GM19463 (cell line): ENCODE data around the gene MAP7D1.
"Not testable (repeated sequence)": the region's sequence is repeated elsewhere in the genome, so short reads cannot be mapped to it uniquely, and the experiment has no call there.

Experiments
- ATAC-seq: cut with Tn5 transposase; IDR thresholded peaks from one replicate; pipeline ENCODE4 v1.9.1; 2021; ENCODE audit warnings: mild to moderate bottlenecking, moderate library complexity; ENCODE audit not compliant: unreplicated experiment

Gene MAP7D1

DNA sequence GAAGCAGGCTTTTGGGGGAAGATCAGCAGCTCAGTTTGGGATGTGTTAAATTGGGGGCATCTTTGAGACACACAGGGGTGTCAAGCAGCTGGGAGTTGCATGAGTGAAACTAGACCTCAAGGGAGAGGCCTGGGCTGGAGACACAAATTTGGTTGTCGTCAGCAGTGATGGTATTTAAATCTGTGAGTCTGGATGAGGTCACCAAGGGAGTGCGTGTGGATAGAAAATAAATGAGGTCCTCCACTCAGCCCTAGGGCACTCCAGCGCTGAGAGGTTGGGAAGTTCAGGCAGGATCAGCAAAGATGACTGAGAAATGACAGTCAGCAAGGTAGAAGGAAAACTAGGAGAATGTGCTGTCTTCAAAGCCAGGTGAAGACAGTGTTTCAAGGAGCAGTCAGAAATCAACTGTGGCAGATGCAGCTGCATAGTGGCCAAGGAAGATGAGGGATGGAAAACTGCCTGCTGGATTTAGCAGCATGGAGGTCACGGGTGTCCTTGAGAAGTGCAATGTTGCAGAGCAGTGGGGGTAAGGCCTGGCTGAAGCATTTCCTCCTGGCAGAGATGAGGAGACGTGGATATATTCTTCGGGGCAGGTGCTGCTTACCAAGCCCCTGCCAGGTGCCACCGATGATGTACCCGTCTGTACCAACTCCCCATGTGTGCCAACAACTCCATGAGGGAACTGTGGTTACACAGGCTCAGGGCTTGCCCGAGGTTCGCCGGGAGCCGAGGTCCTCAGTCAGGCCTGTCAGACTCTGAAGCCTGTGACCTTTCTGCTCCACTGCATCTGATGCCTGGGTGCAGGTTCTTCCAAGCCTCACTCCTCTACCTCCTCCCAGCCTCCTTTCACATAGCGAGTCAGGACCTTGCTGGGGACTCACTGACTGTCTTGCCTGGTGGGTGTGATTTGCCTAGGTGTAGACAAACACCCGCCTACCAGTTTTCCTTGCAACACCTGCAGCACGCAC, 11.3 kb downstream of the MAP7D1 start:
- ATAC-seq, result no peak

DNA sequence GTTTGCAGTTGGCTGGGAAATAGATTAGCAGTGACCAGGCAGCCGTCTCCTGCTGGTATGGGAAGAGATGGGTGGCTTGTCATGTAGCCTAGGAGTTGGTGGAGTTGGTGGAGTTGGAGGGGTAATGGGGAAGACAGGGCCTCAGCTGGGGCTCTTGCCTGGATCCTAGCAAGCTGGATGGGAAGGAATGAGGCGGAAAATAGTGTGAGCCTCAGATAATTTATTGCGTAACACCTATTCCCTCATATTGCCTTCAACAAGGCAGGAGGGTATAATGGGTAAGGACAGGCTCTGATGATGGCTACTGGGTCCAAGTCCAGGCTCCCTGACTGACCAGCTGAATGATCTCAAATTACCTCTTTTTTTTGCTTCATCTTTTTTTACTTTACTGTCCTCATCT, 12.6 kb downstream of the MAP7D1 start:
- ATAC-seq, result no peak

DNA sequence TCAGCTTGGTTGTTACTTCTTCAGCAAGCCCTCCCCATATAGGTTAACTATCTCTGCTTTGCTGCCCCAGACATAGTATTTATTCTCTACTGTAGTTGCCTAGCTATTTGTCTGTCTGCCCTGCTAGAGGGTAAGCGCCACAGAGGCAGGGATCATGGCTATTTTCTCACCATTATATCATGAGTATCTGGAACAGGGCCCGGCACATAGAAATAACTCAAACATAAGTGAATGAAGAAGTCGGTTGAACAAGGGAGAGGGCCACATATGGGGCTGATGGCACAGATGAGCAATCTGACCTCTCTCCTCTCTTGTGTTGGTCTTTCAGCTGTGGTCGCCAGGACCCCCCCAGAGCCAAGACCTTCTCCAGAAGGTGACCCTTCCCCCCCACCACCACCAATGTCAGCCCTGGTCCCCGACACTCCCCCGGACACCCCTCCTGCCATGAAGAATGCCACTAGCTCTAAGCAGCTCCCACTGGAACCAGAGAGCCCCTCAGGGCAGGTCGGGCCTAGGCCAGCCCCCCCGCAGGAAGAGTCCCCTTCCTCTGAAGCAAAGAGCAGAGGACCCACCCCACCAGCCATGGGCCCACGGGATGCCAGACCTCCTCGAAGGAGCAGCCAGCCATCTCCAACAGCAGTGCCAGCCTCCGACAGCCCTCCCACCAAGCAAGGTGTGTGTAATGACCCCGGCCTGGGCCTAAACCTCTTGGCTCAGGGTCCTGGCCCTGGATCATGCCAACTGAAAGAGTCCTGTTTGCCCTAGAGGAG, 14.9 kb downstream of the MAP7D1 start:
- ATAC-seq, result no peak

DNA sequence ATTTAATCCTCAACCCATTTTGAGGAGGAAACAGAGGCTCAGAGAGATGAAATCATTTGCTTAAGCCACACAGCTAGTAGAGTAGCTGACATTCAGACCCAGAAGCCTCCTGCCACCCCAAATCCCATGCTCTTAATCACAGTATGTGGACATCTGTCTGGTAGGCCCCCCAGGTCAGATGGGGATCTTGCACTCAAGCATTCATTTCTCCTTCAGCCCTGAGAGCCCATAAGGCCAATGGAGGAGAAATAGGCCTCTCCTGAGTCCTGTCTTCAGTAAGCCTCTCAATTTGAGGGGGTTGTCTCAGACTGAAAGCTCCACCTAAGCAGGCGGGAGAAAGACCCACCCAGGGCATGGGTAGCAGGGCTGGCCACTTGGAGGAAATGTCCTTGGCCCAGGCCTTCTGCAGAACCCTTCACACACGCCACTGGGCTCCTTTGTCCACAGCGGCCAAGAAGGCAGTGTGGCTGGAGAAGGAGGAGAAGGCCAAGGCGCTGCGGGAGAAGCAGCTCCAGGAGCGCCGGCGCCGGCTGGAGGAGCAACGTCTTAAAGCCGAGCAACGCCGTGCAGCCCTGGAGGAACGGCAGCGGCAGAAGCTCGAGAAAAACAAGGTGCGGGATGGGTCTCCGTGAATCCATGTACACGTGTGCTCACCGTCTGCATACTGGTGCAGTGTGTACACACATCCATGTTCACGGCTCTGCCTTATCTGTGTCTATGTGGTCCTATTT, 16.2 kb downstream of the MAP7D1 start:
- no peak for ATAC-seq

DNA sequence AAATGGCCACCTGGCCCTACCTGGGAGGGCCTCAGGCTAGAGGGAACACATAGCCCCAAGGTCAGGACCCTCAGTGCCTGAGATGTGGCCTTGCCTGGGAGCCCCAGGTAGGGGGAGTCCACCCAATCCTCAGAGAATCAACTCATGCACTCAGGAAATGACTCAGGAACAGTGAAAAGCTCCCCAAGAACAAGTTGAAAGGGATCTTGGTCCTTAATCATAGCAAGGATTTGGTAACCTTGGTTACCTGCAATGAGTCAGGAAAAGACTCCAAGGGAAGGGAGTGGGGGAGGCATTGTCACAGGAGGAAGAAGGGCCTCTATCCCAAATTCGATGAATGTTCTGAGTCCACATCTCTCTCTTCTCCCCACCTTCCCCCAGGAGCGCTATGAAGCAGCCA, 17.0 kb downstream of the MAP7D1 start:
- ATAC-seq, result no peak

DNA sequence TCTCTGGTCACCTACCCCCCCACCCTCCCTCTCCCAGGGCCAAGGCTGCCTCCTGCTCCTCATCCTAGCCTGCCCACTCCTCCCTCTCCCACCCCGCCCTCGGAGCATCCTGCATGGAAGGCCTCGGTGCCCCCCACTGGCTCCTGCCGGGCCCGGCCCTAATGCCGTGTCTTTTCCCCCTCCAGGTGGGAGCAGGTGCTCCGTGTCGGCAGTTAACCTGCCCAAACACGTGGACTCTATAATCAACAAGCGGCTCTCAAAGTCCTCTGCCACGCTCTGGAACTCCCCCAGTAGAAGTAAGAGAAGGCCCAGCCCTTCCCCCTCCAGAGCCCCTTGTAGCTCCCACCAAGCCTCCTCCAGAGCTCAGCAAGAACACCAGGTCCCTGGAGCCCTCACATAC, 18.8 kb downstream of the MAP7D1 start:
- ATAC-seq, result no peak

DNA sequence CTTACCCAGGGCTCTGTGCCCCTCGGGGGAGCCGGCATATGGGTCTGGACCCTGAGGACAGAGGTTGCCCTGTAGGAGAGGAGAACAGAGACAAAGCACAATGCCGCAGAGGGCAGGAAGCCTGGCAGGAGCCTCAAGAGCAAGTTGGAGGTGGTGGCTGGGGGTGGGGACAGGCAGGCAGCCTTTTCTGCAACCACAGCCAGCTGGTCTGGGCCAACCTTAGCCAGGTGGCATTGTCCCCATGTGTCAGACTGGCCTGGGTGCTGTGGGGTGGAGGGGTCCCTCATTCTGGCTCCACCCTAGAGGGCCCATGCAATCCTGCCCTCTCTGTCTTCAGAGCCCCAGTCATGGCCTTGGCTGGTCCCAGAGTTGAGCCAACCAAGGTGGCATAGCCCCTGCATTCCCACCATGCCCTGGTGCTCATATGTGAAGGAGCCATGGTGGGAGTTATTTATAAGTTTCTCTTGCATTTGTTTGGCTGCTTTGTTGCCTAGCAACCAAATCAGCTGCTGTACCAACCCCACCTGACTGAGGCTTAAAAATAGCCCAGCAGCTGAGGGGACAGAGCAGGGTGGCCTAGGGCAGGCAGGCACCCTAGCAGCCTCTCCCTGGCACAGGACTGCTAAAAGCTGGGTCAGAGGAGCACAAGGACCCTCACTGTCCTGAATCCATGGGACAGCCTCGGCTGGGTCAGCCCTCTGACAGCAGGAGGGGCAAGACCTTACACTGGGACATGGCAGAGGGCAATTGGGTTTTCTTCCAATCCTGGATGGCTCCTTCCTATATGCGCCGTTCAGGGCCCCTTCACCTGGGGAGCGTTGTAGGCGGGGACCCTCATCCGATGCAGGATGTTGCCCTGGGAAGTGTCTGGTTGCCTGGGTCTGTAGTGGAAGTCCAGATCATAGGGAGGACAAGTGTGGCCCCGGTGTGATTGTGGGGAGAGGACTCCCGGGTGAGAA, 19.5 kb downstream of the MAP7D1 start:
- ATAC-seq, result no peak

DNA sequence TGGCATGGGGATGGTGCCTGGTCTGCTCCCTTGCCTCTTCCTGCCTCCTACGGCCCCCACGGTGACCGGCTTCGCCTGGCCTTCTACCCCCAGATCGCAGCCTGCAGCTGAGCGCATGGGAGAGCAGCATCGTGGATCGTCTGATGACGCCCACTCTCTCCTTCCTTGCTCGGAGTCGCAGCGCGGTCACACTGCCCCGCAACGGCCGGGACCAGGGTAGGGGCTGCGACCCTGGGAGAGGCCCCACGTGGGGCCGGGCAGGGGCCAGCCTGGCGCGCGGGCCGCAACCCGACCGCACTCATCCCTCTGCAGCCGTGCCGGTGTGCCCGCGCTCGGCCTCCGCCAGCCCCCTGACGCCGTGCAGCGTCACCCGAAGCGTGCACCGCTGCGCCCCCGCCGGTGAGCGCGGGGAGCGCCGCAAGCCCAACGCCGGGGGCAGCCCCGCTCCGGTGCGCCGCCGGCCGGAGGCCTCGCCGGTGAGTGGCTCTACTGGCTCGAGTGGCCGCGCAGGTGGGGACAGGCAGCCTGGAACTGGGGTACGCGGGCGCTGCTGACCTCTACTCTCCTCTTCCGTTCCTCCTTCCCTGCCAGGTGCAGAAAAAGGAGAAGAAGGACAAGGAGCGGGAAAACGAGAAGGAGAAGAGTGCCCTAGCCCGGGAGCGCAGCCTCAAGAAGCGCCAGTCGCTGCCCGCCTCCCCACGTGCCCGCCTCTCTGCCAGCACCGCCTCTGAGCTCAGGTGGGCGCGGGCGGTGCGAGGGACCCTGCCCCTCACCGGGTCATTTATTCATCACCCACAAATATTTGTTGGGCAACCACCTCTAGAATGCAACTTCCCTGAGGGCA, 20.4 kb downstream of the MAP7D1 start:
- no peak for ATAC-seq

DNA sequence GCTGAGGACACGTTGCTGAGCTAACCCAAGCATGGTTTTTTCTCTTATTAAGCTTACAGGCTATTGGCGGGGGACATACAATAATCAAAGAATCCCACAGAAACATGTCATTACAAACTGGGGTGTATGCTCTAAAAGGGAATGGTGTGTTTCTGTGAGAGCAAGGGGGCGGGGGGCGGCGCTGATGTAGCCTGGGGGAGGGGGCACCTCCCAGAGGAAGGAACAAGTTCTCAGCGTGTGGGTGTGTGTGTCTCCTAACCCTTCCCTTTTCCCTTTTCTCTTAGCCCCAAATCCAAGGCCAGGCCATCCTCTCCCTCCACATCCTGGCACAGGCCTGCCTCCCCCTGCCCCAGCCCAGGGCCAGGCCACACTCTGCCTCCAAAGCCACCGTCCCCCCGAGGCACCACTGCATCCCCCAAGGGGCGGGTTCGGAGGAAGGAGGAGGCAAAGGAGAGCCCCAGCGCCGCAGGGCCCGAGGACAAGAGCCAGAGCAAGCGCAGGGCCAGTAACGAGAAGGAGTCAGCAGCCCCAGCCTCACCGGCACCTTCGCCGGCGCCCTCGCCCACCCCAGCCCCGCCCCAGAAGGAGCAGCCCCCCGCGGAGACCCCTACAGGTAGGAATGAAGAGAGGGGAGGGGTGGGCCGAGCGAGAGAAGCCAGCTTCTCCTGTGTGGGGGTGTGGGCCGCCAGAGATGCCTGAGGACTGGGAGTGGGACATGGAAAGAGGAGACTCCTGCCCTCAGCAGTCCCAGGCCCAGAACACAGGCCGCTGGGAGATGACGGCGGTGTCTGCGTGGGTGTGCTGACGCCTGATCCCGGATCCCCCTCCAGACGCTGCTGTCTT, 21.9 kb downstream of the MAP7D1 start:
- no peak for ATAC-seq

DNA sequence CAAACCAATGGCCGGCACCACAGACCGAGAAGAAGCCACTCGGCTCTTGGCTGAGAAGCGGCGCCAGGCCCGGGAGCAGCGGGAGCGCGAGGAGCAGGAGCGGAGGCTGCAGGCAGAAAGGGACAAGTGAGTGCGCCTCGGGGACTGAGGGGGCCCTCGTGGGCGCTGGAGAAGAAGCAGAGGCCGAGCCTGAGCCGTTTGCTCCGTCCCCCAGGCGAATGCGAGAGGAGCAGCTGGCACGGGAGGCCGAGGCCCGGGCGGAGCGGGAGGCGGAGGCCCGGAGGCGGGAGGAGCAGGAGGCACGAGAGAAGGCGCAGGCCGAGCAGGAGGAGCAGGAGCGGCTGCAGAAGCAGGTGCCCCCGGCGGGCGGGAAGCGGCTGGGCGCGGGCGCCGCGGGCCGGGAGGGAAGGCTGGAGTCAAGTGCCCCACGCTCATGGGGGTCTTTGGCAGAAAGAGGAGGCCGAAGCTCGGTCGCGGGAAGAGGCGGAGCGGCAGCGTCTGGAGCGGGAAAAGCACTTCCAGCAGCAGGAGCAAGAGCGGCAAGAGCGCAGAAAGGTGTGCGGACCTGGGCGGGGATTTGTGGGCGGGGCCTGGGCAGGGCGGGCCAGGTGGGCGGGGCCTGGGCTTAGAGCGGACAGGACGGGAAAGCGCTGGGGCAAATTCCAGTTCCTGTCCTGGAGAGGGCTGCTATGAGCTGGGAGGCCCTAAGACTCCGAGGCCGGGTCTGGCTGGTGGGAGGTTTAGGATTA, 22.7 kb downstream of the MAP7D1 start:
- no peak for ATAC-seq

DNA sequence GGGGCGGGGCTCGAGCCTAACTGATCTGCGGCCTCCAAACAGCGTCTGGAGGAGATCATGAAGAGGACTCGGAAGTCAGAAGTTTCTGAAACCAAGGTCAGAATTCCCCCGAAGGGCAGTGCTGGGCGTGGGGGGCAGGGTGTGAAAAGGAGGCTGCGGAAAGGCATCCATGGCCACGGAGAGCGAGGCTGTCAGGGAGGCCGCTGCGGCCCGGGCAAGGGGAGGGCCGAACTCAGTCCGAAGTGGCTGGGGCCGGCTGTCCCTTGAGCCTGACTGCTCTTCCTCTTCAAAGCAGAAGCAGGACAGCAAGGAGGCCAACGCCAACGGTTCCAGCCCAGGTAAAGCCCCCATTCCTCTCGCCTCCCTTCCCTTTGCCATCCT, 23.2 kb downstream of the MAP7D1 start:
- ATAC-seq, result no peak

DNA sequence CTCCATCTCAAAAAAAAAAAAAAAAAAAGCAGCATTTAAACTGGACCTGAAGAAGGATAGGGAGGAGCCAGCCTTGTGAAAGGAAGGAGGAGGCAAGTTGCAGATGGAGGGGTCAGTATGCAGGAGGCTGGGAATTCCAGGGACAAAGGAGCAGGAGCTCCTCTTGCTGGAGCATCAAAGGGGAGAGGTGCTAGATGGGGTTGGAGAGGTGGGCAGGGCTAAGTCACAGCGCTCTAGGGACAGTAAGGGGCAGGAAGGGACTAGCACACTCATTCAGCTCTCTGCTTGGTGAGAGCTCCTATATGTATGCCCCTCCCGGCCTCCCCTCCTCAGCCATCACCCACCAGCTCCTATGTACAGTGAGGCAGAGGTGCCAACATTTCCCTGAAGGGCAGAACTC, 26.8 kb downstream of the MAP7D1 start:
- no peak for ATAC-seq

DNA sequence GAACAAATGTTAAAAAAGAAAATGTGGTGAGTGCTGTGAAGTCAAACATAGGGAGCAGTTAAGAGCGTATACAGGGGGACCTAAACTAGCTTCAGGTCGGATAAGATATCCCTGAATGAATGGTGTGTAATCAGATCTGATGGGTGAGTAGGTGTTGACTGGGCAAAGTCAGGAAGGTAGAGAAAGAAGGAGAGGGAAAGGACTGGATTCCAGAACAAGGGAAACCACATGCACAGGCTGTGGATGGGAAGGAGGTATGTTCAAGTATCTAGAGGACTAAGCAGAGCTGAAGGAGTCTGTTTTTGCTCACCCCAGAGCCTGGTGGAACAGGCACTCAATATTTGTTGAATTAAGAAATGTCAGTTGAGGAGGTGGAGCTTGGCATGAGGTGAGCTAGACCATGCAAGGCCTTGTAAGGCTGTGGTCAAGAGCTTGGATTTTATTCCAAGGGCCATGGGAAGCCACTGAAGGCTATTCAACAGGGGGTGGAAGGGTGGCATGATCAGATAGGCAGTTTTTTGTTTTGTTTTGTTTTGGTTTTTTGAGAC, 27.4 kb downstream of the MAP7D1 start:
- ATAC-seq, result no peak

DNA sequence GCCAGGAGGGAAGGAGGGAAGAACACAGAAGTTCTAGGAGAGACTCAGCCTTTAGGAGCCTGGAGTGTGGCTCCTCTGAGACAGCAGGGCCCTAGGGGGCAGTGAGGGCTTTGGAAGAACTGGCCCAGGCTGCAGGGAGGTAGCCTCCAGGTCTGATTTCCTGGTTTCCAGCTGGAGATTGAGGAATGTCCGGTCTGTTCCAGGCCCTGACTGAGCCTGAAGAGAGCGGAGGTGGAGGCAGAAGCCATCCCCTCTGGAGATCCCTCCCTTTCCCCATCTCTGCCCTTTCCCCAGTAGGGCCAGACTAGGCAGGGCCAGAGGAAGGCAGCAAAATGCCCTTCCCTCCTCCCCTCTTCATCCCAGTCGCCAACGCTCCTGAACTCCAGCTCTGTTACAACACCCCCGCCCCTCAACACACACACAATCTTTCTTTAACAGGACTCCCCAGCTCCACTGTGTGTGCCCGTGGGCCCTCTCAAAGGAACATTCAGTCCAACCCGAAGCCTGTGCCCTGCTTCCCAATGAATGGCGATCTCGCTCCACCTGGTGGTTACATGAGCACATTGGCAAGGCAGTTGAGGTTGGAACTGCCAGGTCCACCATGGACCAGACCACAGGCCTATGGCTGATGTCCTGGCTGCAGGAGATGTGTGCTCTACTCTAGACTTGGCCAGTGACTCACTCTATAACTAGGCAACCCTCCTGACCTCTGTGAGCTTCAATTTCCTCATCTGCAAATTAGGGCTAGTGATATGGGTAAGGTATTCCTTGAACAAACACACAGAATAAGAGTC, 32.0 kb downstream of the MAP7D1 start:
- peak; percentile 68 for ATAC-seq

DNA sequence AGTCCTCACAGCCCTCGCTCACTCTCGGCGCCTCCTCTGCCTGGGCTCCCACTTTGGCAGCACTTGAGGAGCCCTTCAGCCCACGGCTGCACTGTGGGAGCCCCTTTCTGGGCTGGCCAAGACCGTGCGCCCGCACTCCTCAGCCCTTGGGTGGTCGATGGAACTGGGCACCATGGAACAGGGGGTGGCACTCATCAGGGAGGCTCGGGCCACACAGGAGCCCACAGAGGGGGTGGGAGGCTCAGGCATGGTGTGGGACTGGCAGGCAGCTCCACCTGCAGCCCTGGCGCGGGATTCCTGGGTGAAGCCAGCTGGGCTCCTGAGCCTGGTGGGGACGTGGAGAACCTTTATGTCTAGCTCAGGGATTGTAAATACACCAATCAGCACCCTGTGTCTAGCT, 40.8 kb downstream of the MAP7D1 start:
- ATAC-seq, result not testable (repeated sequence)

DNA sequence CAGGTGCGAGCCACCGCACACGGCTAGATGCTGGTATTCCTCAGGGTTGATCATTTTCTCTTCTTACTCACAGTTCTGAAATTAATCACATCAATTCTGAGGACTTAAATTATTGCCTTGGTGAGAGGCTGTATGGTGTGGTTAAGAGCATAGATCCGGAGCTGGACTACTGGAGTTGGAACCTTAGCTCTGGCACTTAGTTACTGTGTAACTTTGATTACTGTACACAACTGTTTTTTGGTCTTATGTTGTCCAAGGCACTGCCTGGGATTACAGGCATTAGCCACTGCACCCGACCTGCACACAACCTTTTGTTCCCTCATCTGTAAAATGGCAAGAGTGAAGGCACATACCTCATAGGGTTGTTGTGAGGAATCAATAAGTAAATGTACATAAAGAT, 42.7 kb downstream of the MAP7D1 start:
- ATAC-seq, result no peak
